Adrenal gland (tissue), 12 donors: ENCODE data around the gene EFCAB8. TPM values are rescaled to one million over a fixed set of nuclear protein-coding genes. Genes with fewer than 3 reads are reported as not detected.

ENCODE experiments used
- DNase-seq, 7 donors: peaks; one replicate each; pipeline ENCODE4 v3.0.0-alpha.2; 2019 to 2020
- H3K27ac ChIP-seq, 5 donors: fragments of 200-600 bp; sonication (generic) in 4 of 5; 1 replicate in 3 of 5; 2 replicates in 2 of 5; pipeline versions ENCODE4 v1.5.1 to v1.8.0; 2016 to 2020; ENCODE audit warnings: mild to moderate bottlenecking in 1 of 5
- H3K27me3 ChIP-seq: fragments of 200-600 bp; 2 replicates; pipeline ENCODE4 v1.8.0; 2021
- H3K36me3 ChIP-seq, 2 donors: fragments of 200-600 bp; replicated peaks in 1 of 2; 1 replicate in 1 of 2; 2 replicates in 1 of 2; pipeline versions ENCODE4 v1.5.1 to v1.8.0; 2018 to 2022
- H3K4me1 ChIP-seq, 2 donors: fragments of 200-600 bp; replicated peaks in 1 of 2; 1 replicate in 1 of 2; 2 replicates in 1 of 2; pipeline versions ENCODE4 v1.5.1 to v1.8.0; 2018 to 2021
- H3K4me3 ChIP-seq, 4 donors: fragments of 200-600 bp; sonication (generic) in 3 of 4; one replicate each; pipeline ENCODE4 v1.5.1; 2016 to 2018
- H3K9me3 ChIP-seq, 3 donors: fragments of 200-600 bp; sonication (generic) in 1 of 3; replicated peaks in 1 of 3; 1 replicate in 2 of 3; 2 replicates in 1 of 3; pipeline versions ENCODE4 v1.5.1 to v1.8.0; 2016 to 2021
- CTCF ChIP-seq, 6 experiments: fragments of 450-650 bp in 4 of 6; fragments of 200-600 bp in 2 of 6; sonication (generic) in 1 of 6; IDR thresholded peaks; 1 replicate in 5 of 6; 2 replicates in 1 of 6; pipeline versions ENCODE4 v1.5.1 to v1.8.0; 2016 to 2021; ENCODE audit warnings: antibody characterized with exemption in 6 of 6, mild to moderate bottlenecking in 2 of 6, moderate library complexity in 1 of 6
- POLR2A ChIP-seq, 2 donors: fragments of 450-650 bp; IDR thresholded peaks; one replicate each; pipeline ENCODE4 v1.6.1; 2017; ENCODE audit warnings: antibody characterized with exemption in 2 of 2, mild to moderate bottlenecking in 2 of 2, moderate library complexity in 1 of 2
- WGBS, 4 donors: extraction: QIAGEN DNeasy Blood & Tissue Kit in 2 of 4; methylation state at CpG; one replicate each; pipeline versions ENCODE4 v1.1.5 to v1.1.7; 2013 to 2017; 5-methylcytosine and 5-hydroxymethylcytosine counted together
- intact Hi-C, 2 donors: fragments of 100-400 bp; cut with DNase I; formaldehyde crosslinking; loops; one replicate each; pipeline versions ENCODE4 v1.14.1 to v1.15.0; 2022 to 2023
- polyA plus RNA-seq, 3 donors: library from polyadenylated mRNA; stranded (reverse); fragments of 200-250 nt in 2 of 3; fragments of 350-450 nt in 1 of 3; fragmentation: Illumina TruSeq in 1 of 3; extraction: RNeasy Lipid Tissue Mini Kit (QIAGEN cat#74804) in 1 of 3; gene quantifications; one replicate each; pipeline ENCODE4 v1.2.3, GENCODE V29; 2013 to 2014
- total RNA-seq, 9 donors: library from RNA; depleted of rRNA in 4 of 9; stranded (reverse); fragments of >200 nt in 4 of 9; fragments of 120-200 nt in 1 of 9; fragmentation: NEBNext Ultra II Directional in 1 of 9; extraction: Animal tissue kit (Norgen Biotek cat#: 25700) in 1 of 9; gene quantifications; one replicate each; pipeline versions ENCODE4 v1.1.0 to v1.2.4, GENCODE V29; 2013 to 2023
- donor health status: healthy with polysubstance abuse.
- donor health status: Bipolar disorder and iron deficiency.
- donor health status: DM: yes; HTN: yes; CAD: no.
- donor health status: DM: no; HTN: no; CAD: no.
- donor health status: DM: no; HTN: no; CAD: no.
- donor health status: DM: yes; HTN: yes; CAD: no.

EFCAB8 gene
- total and polyA plus RNA-seq, 12 donors = 0.03 to 0.40 (median 0.06) TPM; not detected in 8

GRCh38 chr20:32909896-32910571 lies 51.3 kb downstream of the EFCAB8 start:
- no peak overlapping the region for H3K4me3 ChIP-seq
- 71 to 88% (median 80%) methylated on average over 7 to 14 of the region's 14 CpGs for WGBS, 4 donors
- H3K9me3 ChIP-seq = no peaks in the 10 kb centered on the region
- no peak overlapping the region for H3K27ac ChIP-seq
- TF ChIP-seq CTCF (IDR thresholded peaks at IDR 0.05) = no peak
- no peak for TF ChIP-seq POLR2A (IDR thresholded peaks at IDR 0.05)
- no peaks in the 10 kb centered on the region for H3K36me3 ChIP-seq
- DNase-seq = no peak
- intact Hi-C loops = loop anchor here (5.0 to 10.0 kb wide), 2 partner anchors 302 to 395 kb away; no protein-coding TSS in a partner anchor
- no peaks in the 10 kb centered on the region for H3K4me1 ChIP-seq
- peaks cover 3% of the 10 kb centered on the region for H3K27me3 ChIP-seq

- H3K4me3 ChIP-seq = no peak overlapping the region
- H3K9me3 ChIP-seq = peaks cover 0 to 10% (median 0%) of the 10 kb centered on the region in 3 donors
- DNase-seq = no peak
- no peak for TF ChIP-seq POLR2A (IDR thresholded peaks at IDR 0.05)
- no peak for TF ChIP-seq CTCF (IDR thresholded peaks at IDR 0.05)
- H3K27me3 ChIP-seq = peaks cover 6% of the 10 kb centered on the region
- 46 to 61% (median 57%) methylated on average over 11 to 13 of the region's 13 CpGs for whole genome bisulfite sequencing, 4 donors
- H3K36me3 ChIP-seq = no peaks in the 10 kb centered on the region
- no peak overlapping the region for H3K27ac ChIP-seq
- intact Hi-C loops = no loop called here
- no peaks in the 10 kb centered on the region for H3K4me1 ChIP-seq
These were observed 52.6 kb downstream of the EFCAB8 start for GRCh38 chr20:32911355-32911754.

- intact Hi-C loops = no loop called here
These were observed 54.0 kb downstream of the EFCAB8 start for GRCh38 chr20:32912688-32913087.

GRCh38 chr20:32914031-32914430 lies 55.3 kb downstream of the EFCAB8 start:
- 92 to 100% (median 100%) methylated on average over 1 of the region's 1 CpG for WGBS, 4 donors
- TF ChIP-seq CTCF (IDR thresholded peaks at IDR 0.05) = no peak
- no peak for TF ChIP-seq POLR2A (IDR thresholded peaks at IDR 0.05)
- Histone ChIP-seq H3K9me3 (peaks cover 0 to 12% (median 0%) of the 10 kb centered on the region in 3 donors), H3K4me3 (no peak overlapping the region), H3K27me3 (peaks cover 3% of the 10 kb centered on the region), H3K27ac (no peak overlapping the region), H3K4me1 (no peaks in the 10 kb centered on the region), H3K36me3 (no peaks in the 10 kb centered on the region)
- intact Hi-C loops = no loop called here
- DNase-seq = peak in 1 of 7 donors; percentile 7

More at GRCh38 chr20:32912688-32913087, 54.0 kb downstream of the EFCAB8 start:
- Histone ChIP-seq H3K4me1 (no peaks in the 10 kb centered on the region), H3K9me3 (peaks cover 0 to 12% (median 0%) of the 10 kb centered on the region in 3 donors), H3K36me3 (no peaks in the 10 kb centered on the region), H3K27me3 (peaks cover 3% of the 10 kb centered on the region), H3K4me3 (no peak overlapping the region), H3K27ac (no peak overlapping the region)
- 94 to 95% (median 95%) methylated on average over 1 of the region's 1 CpG for WGBS, 4 donors
- DNase-seq = no peak
- TF ChIP-seq CTCF (IDR thresholded peaks at IDR 0.05) (no peak), POLR2A (IDR thresholded peaks at IDR 0.05) (no peak)
